Stomach (tissue), 4 donors: ENCODE measurements around the gene CCNB2.

ENCODE experiments used
- CTCF ChIP-seq, 7 experiments: fragments of 450-650 bp in 4 of 7; fragments of 200-600 bp in 3 of 7; sonication (generic) in 3 of 7; IDR thresholded peaks; one replicate each; pipeline ENCODE4 v1.5.1; 2016 to 2019; ENCODE audit warnings: antibody characterized with exemption in 7 of 7, control low read depth in 2 of 7, mild to moderate bottlenecking in 1 of 7
- EP300 ChIP-seq: sonication (generic); formaldehyde crosslinking; IDR thresholded peaks from one replicate; pipeline ENCODE4 v1.6.1; 2017; ENCODE audit warnings: antibody characterized with exemption
- POLR2A ChIP-seq, 4 donors: fragments of 450-650 bp; IDR thresholded peaks; one replicate each; pipeline ENCODE4 v1.6.1; 2016; ENCODE audit warnings: antibody characterized with exemption in 4 of 4, control low read depth in 2 of 4, mild to moderate bottlenecking in 1 of 4, moderate library complexity in 1 of 4
- POLR2AphosphoS5 ChIP-seq, 3 donors: sonication (generic); formaldehyde crosslinking; IDR thresholded peaks; one replicate each; pipeline ENCODE4 v1.6.1; 2016; ENCODE audit warnings: antibody characterized with exemption in 3 of 3

- TF ChIP-seq CTCF (IDR thresholded peaks at IDR 0.05) = no peak
- TF ChIP-seq EP300 = no peak
- TF ChIP-seq POLR2A (IDR thresholded peaks at IDR 0.05) = no peak
- TF ChIP-seq POLR2AphosphoS5 (IDR thresholded peaks at IDR 0.05) = no peak
Measured at GRCh38 chr15:59111251-59111650, 6.3 kb downstream of the CCNB2 start.
